GM21515 (cell line): ENCODE measurements around the gene PCBP3.

Source experiments
- ATAC-seq: cut with Tn5 transposase; IDR thresholded peaks from one replicate; pipeline ENCODE4 v1.9.1; 2021; ENCODE audit not compliant: unreplicated experiment

Gene PCBP3

DNA sequence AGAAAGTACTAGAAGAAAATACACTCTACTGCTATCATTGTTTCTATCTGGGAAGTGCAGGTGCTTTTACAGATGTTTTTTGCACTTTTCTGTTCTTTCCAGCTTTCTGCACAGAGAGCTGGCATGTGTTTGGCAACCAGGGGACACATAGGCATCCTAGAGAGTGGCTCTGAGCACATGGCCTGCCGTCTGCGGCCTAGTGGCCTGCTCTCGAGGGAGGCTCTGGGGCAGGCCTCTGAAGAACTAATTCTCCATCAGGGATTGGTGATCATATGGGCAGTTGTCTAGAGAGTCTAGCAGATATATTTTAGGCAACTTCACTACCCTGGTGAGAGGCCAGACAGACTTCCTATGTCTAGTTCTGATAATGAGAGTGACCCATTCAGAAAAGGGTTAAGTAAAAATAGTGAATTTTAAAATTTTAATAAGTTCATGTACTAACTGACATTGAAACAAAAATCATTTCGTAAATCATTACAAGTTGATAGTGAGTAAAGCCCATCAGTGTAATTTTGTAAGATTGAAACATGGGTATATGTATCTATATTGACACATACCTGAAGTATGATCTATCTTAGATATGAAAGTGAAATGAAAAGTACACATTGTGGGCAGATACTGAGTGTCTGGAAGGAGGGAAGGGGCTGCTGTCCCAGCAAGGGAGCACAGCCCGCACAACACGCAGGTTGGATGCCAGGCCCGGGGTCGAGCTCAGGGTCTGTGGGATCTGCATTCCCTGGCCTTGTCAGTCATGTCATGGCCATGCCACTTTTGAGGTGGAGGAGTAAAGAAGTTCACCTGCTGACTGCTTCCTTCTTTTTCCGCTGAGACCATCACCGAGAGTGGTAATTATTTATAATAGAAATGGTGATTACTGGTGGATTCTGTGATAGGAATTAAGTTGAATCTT, 79.8 kb downstream of the PCBP3 start:
- ATAC-seq: no peak

DNA sequence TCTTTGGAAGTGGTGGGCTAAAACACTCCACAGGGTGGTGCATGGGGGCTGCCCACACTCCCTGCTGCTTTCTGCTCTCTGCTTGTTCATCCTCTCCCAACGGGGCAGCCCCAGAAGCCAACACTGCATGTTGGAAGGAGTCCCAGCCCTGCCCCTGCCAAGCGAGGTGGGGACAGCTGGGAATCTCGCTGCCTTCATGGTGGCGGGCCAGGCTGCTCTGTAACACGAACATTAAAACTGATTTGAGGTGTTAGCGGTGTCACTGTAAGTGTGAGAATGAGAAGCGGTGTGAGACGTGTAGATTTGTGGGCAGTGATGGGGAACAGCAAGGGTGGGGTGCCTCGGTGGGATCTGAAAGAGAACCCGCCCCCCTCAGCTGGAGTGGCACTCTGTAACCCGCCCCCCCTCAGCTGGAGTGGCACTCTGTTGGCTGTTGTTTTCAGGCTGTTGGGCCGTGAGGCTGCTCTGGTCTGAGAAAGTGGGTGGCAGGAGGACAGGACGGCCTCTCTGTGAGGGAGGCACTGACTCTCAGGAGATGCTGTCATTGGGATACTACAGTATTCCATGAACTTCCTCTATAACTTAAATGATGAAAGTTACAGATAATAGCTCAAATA, 80.9 kb downstream of the PCBP3 start:
- ATAC-seq: no peak

DNA sequence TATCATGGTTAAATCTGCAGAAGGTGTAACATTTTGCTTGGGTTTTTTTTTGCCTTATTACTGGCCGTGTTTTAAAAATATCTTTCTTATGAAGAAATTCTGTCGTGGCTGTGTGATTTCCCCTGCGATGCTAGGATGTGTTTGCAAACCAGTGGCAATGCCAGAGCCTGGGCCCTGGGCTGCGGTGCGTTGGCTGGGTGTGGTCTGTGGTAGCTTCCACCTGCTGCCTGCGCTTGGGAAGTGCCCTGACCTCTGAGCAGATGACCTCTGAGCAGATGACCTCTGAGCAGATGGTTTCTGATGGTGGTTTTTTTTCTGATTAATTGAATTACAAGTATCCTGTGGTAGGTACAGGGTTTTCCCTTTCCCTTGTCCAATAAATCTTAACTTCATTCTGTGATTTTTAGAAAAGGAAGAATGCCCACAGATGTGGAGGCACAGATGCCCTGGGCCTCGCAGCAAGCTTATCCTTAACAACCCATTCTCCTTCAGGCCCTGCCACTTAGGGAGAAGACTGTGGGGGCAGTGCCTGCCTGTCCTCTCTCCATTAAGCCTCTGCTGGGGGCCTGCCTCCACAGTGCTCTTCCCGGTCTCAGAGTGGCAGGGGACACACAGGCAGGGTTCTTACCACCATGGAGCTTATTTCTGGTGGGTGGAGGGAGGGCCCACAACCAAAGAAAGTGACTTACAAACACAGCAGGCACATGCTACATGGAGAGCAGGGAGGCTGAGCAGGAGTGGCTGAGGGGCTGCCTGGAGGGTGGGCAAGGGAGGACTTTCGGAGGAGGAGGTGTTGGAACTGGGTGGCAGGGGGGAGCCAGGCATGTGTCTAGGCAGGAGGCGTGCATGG, 81.7 kb downstream of the PCBP3 start:
- no peak for ATAC-seq

DNA sequence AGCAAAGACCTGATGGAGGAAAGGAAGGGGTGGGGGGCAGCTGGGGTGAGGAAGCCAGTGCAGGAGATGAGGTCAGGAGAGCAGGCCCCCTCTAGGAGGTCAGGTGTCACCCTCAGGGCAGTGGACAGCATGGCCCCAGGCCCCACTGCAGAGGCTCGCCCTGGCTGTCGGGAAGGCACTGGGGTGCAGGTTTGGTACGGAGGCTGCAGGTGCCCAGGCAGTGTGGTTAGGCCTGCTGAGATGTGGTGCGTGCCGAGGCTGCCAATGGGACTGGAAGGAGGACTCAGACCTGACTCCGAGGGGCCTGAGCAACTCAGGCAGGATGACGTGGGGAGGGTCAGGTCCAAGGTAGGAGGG, 82.3 kb downstream of the PCBP3 start:
- no peak for ATAC-seq

DNA sequence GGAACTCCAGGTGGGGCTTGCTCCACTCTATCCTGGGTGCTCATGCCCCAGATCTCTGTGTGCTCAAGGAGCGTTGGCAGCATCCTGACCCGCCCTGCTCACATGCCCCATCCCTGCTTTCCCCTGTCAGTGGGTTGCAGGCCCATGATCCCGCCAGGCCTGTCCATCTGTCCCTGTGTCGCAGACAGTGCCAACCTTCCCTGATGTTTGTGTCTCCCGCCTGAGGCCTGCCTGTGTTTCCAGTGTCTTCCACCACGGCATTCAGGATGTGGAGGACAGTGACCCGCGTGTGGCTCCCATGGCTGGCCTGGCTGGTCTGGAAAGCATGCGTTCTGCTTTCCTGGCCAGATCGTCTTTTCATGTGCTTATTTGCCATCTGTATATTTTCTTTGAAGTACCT, 82.9 kb downstream of the PCBP3 start:
- ATAC-seq: no peak

DNA sequence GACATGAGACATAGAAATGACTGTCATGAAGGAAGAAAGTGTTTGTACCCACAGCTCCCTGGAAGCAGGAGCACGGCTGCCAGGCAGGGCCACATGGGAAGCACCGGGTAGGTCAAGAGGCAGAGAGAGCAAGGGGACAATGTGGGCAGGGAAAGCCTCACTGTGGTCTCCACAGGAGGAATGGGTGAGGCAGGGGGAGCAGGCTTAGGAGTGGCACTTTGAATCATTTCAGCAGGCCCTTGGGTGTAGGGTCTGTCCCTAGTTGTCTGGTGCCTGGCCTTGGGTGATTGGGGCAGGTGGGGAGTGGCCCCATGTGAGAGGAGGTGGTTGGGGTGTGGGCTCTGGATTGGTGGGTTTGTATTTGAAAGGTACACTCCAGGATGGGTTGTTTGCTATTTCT, 83.9 kb downstream of the PCBP3 start:
- ATAC-seq: no peak

DNA sequence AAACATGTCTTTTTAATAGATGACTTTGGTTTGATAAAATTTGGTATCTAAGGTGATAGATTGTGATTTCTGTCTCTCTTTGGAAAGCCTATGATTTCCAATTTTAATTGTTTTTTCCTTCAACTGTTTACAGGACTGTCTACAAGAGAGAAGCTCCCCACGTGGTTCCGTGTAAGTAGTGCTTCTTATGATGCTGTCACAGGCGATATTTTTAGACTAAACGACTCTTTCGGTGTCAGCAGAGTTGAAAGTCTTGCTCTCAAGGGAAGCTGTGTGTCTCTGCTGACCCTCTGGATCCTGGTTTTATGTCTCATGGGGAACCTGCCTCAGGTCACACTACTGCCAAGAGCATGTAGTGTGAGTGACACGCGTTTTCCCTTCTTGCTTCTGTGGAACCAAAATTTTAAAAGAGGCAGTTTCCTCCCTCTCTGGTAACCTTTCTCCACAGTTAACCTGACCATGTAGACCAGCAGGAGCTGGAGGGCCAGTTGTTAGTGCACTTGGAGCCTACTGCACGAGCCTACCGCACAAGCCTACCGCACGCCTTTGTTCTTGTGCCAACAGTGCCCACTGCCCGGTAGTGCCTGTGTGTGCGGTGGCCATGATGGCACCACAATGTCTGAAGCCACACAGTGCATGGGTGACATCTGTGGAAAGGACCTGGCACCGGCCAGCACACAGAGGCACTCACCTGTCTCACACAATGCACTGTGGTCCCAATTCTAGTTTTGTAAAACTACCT, 91.9 kb downstream of the PCBP3 start:
- ATAC-seq: no peak

DNA sequence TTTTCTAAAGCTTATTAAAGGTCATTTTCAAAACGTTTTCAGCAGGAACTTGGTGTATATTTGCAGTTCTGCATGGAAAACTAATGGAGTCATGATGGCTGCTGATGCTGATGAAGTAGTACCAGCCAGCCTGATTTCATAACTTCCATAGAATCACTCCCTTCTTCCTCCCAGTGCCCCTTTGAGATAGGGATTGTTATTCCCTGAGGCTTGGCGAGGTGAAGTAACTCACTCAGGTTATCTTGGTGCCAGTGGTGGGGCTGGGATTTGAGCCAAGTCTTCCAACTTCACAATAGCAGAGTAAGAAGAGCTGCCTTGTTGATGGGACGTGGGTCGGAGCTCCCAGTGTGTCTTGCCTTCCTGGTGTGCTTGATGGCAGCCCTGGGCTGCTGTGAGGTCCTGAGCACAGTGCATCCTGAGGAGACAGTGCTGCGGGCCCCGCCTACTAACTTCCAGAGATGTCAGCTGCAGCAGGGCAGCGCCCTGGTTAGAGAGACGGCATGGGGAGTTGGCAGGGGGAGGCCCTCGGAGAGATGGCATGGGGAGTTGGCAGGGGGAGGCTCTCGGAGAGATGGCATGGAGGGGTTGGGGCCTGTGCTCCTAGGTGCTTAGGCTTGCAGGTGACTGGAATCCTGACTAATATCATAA, 92.6 kb downstream of the PCBP3 start:
- no peak for ATAC-seq

DNA sequence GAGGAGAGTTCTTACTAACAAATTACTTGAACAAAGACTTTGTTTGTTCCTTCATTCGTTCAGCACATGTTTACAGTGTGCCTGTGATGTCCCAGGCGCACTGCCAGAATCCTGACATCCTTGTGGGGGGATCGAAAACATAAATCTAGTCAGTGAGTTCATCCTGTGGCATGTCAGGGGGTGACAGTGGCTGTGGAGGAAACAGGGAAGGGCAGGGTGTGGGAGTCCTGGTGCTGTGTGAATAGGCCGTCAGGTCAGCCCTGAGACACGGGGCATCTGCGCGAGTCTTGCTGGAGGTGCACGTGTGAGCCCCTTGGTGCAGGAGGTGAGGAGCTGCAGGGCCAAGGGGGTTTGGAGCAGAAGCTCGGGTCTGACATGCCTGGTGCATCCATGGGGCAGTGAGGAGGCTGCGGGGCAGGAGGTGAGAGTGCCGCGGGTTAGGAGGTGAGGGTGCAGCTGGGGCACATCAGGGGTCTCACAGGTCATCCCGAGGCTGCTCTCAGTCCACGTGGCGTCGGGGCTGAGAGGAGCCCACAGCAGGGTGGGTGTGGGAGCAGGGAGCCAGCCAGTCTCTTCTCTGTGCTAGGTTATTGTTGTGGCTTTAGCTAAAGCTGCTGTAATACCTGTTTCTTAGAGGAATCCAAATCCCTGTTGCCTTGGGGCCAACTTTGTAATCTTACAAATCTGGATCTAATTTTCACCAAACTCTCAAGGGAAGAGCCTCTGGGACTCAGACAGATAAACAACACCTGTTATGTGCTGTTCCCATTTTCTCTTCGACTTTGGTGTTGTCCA, 93.4 kb downstream of the PCBP3 start:
- no peak for ATAC-seq

DNA sequence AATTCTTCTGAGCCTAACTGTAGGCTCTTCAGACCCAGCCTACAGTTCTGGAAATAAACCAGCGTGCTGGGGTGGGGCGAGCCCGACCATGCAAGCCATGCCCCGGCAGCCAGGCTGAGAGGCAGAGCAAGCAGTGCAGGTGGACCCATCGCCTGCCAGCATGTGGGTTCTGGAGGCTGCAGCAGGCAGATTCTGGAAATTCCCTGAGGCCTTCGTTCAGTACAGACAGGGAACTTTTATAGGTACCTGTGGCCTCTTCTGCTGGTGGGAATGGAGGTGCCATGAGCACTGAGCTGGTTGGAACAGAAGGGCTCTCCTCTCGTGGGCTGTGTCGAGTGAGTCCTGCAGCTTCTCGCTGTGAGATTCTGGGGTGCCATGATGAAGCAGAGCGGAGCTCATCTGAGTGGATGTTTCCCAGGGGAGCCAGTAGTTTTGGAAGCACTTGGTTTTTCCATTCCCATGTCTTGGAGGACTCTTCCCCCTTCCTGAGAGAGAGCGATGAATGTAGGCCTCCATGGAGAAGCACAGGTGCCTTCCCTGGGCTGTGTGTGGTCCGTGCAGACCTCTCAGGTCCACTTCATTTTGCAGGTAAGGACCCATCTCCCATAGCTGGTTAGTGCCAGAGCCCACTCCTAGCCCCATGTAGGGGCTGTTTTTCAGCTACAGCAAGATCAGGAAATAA, 94.1 kb downstream of the PCBP3 start:
- ATAC-seq: no peak

DNA sequence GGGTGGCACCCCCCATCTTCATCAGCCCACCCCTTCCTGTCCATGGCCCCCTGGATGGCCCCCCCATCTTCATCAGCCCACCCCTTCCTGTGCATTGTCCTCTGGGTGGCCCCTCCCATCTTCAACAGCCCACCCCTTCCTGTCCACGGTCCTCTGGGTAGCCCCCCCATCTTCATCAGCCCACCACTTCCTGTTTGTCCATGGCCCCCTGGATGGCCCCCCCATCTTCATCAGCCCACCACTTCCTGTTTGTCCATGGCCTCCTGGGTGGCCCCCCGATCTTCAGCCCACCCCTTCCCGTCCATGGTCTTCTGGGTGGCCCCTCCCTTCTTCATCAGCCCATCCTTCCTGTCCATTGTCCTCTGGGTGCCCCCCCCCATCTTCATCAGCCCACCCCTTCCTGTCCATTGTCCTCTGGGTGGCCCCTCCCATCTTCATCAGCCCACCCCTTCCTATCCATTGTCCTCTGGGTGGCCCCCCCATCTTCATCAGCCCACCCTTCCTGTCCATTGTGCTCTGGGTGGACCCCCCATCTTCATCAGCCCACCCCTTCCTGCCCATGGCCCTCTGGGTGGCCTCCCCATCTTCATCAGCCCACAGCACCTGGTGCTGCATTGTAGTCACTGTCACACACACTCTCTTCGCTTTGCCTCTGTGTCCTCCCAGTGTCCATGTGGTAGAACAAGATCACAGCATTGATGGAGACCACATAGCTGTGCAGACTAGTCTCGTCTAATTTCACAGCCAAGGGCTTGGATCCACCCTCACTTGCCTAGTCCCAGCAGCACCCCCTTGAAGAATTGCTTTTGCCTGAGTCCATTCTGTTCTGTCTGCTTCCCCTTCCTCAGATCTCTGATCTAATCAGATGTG, 95.9 kb downstream of the PCBP3 start:
- no peak for ATAC-seq

DNA sequence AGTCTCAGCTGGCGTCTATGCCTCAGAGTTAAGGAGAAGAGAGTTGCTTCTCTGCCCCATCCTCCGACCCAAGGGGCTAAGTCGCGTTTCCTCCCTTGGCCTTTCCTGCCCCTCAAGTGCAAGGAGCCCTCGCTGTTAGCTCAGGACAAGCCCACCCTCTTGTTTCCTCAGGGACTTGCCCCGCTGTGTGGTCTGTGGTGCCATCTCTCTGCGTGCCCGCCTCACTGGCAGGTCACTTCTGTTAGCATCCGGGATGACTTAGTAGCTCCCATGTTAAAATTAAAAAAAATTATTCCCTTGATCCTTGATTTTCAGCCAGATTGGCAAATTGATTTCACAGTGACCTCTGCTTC, 96.5 kb downstream of the PCBP3 start:
- ATAC-seq: no peak

DNA sequence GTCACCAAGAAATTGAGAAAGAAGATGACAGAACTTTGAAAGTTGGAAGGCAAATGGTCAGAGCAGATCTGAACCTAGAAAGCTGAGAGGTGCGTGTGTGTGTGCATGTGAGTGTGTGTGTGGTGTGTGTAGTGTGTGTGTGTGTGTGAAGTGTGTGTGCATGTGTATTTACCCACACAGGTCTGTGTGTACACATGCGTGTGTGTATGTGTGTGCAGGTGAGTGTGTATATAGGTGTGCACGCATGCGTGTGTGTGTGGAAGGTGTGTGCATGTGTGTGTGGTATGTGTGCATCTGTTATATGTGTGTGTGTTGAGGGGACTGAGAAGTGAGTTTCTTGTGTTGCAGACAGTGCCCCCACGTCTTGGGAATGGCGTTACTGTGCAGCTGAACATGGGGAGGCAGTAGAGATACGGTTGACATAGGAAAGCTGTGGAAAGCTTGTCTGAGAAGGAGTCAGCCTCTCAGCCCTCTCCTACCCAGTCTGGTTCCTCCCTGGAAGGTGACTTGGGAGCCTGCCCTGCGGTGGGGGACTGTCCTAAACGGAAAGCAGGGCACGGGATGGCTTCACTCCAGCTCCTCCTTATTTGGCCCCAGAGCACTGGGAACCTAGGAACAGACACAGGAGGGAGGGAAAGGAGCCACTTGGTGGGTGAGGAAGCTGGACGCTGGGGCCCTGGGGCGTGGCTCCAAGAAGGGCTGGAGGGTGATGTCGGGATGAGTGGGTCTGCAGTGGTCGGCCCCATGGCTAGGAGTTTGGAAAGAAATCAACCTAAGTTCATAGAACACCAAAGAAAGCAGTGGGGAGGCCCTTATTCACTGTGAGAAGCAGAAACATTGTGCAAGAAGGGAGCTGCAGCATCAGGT, 97.2 kb downstream of the PCBP3 start:
- ATAC-seq: no peak

DNA sequence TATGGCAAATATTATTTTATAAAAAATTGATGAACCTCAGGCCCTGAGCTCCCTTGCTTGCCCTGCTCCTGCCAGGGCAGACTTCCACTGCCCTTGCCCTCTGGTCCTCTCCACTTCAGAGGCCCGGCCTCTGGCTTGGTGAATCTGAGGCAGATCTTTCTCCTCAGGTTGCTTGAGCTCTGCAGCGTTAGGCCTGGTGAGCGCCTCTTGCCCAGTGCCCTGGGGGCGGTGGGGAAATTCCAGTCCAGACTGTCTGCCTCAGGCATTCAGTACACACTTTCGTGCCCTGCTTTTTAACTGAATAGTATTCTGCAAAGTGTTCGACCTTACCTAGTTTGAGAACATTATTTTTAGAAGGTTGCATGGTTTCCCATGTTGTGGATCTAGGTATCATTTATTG, 98.2 kb downstream of the PCBP3 start:
- no peak for ATAC-seq

DNA sequence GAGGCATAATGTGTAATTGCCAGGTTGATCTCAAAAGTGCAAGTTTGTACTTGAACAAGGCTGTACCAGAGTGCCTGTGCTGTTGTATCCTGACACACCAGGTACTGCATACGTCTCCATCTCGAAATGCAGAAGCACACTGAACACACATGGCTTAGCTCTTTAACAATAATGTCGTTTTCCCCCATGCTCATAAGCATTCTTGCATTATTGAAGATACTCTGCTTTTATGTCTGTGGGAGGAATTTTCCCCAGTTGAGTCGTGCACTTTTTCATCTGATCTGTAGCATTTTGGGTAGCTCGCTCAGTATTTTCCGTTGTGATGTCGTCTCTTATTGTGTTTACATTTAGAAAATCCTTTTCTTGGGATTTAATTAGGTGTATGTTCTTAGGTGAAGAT, 98.7 kb downstream of the PCBP3 start:
- no peak for ATAC-seq

DNA sequence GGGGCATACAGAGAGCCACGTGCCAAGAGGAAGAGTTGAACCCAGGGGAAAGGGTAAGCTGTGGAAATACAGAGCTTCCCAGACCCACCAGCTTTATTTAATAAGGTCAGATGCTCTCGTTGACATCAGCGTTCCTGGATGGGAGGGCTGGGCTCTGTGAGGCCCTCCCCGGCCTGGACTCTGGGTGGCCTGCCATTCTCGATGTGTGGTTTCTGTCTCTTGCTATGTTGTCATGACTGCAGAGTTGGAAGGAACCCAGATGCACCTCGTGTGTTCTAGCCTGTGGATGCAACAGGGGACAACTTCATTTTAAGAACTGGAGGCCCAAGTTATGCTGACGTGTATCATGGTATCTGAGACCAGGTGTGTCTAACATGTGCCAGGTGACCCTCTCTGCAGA, 101.7 kb downstream of the PCBP3 start:
- ATAC-seq: no peak

DNA sequence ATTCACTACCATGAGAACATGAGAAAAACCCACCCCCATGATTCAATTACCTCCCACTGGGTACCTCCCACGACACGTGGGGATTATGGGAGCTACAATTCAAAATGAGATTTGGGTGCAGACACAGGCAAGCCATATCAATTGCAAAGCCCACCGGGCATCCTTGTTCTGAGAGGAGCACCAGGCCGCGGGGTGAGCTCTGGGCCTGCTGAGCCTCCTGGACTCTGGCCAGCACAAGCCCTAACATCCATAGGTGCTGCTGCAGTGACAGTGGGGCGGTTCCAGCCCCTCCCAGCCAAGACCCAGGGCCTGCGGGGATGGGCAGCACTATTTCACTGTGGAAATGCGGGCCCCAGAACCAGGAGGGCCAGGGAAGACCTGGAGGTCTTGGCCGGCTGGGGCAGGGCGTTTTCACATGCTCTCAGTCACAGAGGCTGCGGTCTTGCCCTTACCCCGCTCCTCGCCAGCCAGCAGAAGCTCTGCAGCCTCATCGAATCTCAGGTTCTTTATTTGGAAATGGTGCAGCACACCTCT, 103.8 kb downstream of the PCBP3 start:
- no peak for ATAC-seq
